NCI-H82 treated with DMSO at 0.1 percent for 48 hours (cell line): ENCODE data around the gene ARHGAP33.

Experiments used
- DNase-seq: peaks from one replicate; lab custom pipeline; 2025; ENCODE audit not compliant: unreplicated experiment; lab: John Stamatoyannopoulos, UW

ARHGAP33 gene

GRCh38 chr19:35777961-35778360 lies 2.6 kb downstream of the ARHGAP33 start:
- no peak for DNase-seq

GRCh38 chr19:35779033-35779432 lies 3.7 kb downstream of the ARHGAP33 start:
- DNase-seq = no peak

- DNase-seq = no peak
These were observed 4.7 kb downstream of the ARHGAP33 start for GRCh38 chr19:35780058-35780457.

- no peak for DNase-seq
These were observed 5.4 kb downstream of the ARHGAP33 start for GRCh38 chr19:35780717-35781116.

- DNase-seq = no peak
These were observed 6.3 kb downstream of the ARHGAP33 start for GRCh38 chr19:35781650-35782049.

GRCh38 chr19:35782589-35782988 lies 7.2 kb downstream of the ARHGAP33 start:
- DNase-seq = no peak

- DNase-seq = no peak
These were observed 8.4 kb downstream of the ARHGAP33 start for GRCh38 chr19:35783469-35784434.

GRCh38 chr19:35784503-35785338 lies 9.4 kb downstream of the ARHGAP33 start:
- DNase-seq = no peak

GRCh38 chr19:35785339-35785627 lies 9.9 kb downstream of the ARHGAP33 start:
- no peak for DNase-seq

- no peak for DNase-seq
These were observed 11.2 kb downstream of the ARHGAP33 start for GRCh38 chr19:35786299-35787160.

- no peak for DNase-seq
These were observed 11.9 kb downstream of the ARHGAP33 start for GRCh38 chr19:35787227-35787799.

GRCh38 chr19:35788205-35788960 lies 13.0 kb downstream of the ARHGAP33 start:
- DNase-seq = no peak

- DNase-seq = no peak
These were observed 14.0 kb downstream of the ARHGAP33 start for GRCh38 chr19:35789195-35789977.

GRCh38 chr19:35789978-35790944 lies 14.9 kb downstream of the ARHGAP33 start:
- DNase-seq = no peak

- DNase-seq = no peak
These were observed 15.8 kb downstream of the ARHGAP33 start for GRCh38 chr19:35790981-35791813.

GRCh38 chr19:35791814-35792279 lies 16.5 kb downstream of the ARHGAP33 start:
- DNase-seq = no peak

- no peak for DNase-seq
These were observed 16.9 kb downstream of the ARHGAP33 start for GRCh38 chr19:35792312-35792711.
